Keratinocyte (primary cell): ENCODE data around the gene HAAO. TPM values are rescaled to one million over a fixed set of nuclear protein-coding genes. Genes with fewer than 3 reads are reported as not detected.

Source experiments
- DNase-seq: peaks from one replicate; pipeline ENCODE4 v3.0.0-alpha.2; 2011; ENCODE audit warnings: low read depth, missing footprints, low spot score
- FAIRE-seq: peaks from 2 replicates; lab custom pipeline; 2011; peaks lifted over from hg19 to GRCh38; lab: Jason Lieb, UNC
- H2AFZ ChIP-seq: 2 replicates; pipeline ENCODE4 v1.6.0; 2012; ENCODE audit warnings: low read length, control low read depth, inconsistent platforms; ENCODE audit not compliant: control insufficient read depth
- H3K27ac ChIP-seq: 2 replicates; pipeline ENCODE4 v1.5.1; 2011; ENCODE audit warnings: low read length; ENCODE audit not compliant: control insufficient read depth, insufficient read depth
- H3K27me3 ChIP-seq: 3 replicates; pipeline ENCODE4 v1.6.0; 2011; ENCODE audit warnings: low read length; ENCODE audit not compliant: control insufficient read depth, insufficient read depth; ENCODE audit errors: extremely low read depth
- H3K36me3 ChIP-seq, 2 experiments: 2 replicates in 1 of 2; 3 replicates in 1 of 2; pipeline ENCODE4 v1.5.1; 2011; ENCODE audit warnings: low read length in 2 of 2, mild to moderate bottlenecking in 1 of 2; ENCODE audit not compliant: control insufficient read depth in 2 of 2, insufficient read depth in 2 of 2; ENCODE audit errors: extremely low read depth in 1 of 2
- H3K4me1 ChIP-seq: 3 replicates; pipeline ENCODE4 v1.5.1; 2011; ENCODE audit warnings: low read length; ENCODE audit not compliant: control insufficient read depth, insufficient read depth; ENCODE audit errors: extremely low read depth
- H3K4me2 ChIP-seq: 3 replicates; pipeline ENCODE4 v1.6.0; 2011; ENCODE audit warnings: low read depth, low read length; ENCODE audit not compliant: control insufficient read depth, insufficient read depth; ENCODE audit errors: extremely low read depth
- H3K4me3 ChIP-seq, 3 experiments: fragments of 200-600 bp in 1 of 3; sonication (generic) in 1 of 3; 2 replicates in 2 of 3; 3 replicates in 1 of 3; pipeline ENCODE4 v1.5.1; 2011 to 2016; ENCODE audit warnings: low read length in 3 of 3, mild to moderate bottlenecking in 3 of 3, control low read depth in 2 of 3, inconsistent platforms in 1 of 3, low read depth in 1 of 3, mixed read lengths in 1 of 3, mixed run types in 1 of 3, moderate library complexity in 1 of 3; ENCODE audit not compliant: control insufficient read depth in 2 of 3, insufficient read depth in 2 of 3; ENCODE audit errors: extremely low read depth in 1 of 3
- H3K79me2 ChIP-seq: 2 replicates; pipeline ENCODE4 v1.6.0; 2012; ENCODE audit warnings: low read length; ENCODE audit not compliant: control insufficient read depth, insufficient read depth
- H3K9ac ChIP-seq: 3 replicates; pipeline ENCODE4 v1.6.0; 2011; ENCODE audit warnings: low read length; ENCODE audit not compliant: control insufficient read depth, insufficient read depth; ENCODE audit errors: extremely low read depth
- H3K9me1 ChIP-seq: 3 replicates; pipeline ENCODE4 v1.6.0; 2011; ENCODE audit warnings: low read length; ENCODE audit not compliant: control insufficient read depth, insufficient read depth; ENCODE audit errors: extremely low read depth
- H3K9me3 ChIP-seq: 2 replicates; pipeline ENCODE4 v1.5.1; 2012; ENCODE audit warnings: low read depth, low read length; ENCODE audit not compliant: control insufficient read depth
- H4K20me1 ChIP-seq: 3 replicates; pipeline ENCODE4 v1.6.0; 2011; ENCODE audit warnings: low read length; ENCODE audit not compliant: control insufficient read depth, insufficient read depth; ENCODE audit errors: extremely low read depth
- CTCF ChIP-seq, 3 experiments: IDR thresholded peaks in 1 of 3; conservative IDR thresholded peaks in 1 of 3; optimal IDR thresholded peaks in 1 of 3; 2 replicates in 2 of 3; 3 replicates in 1 of 3; pipeline versions ENCODE3 to v1.5.1; 2011; ENCODE audit warnings: low read length in 3 of 3, mild to moderate bottlenecking in 3 of 3, moderate library complexity in 2 of 3, control low read depth in 1 of 3, inconsistent platforms in 1 of 3; ENCODE audit not compliant: insufficient read depth in 2 of 3; ENCODE audit errors: extremely low read depth in 1 of 3
- EZH2 ChIP-seq: IDR thresholded peaks from one replicate; pipeline ENCODE4 v1.6.1; 2012; ENCODE audit warnings: inconsistent platforms, mild to moderate bottlenecking, low read length, moderate library complexity
- dilution Hi-C: fragments of 300-500 bp; cut with MboI; formaldehyde crosslinking; loops from one replicate; pipeline ENCODE4 v1.7.0; 2020; ENCODE audit warnings: low sequenced_read_pairs; ENCODE audit not compliant: extremely low pct_ligation_motif_present
- polyA plus RNA-seq, 5 experiments: library from polyadenylated mRNA; depleted of rRNA in 3 of 5; stranded (reverse) in 3 of 5; stranded (forward) in 1 of 5; unstranded in 1 of 5; fragments of >200 nt; gene quantifications; 1 replicate in 1 of 5; 2 replicates in 3 of 5; 3 replicates in 1 of 5; pipeline versions ENCODE4 v1.2.1 to v1.2.3, GENCODE V29; 2011 to 2012; ENCODE audit warnings: missing spikeins in 2 of 5, low read depth in 1 of 5, low replicate concordance in 1 of 5

The HAAO gene
- polyA plus RNA-seq, 1 donor (not counting 4 experiments of a cell fraction or from before 2014, with no cell fraction given), result 0.08 TPM

- dilution Hi-C loops, result no loop called here
- FAIRE-seq, result no peak
Measured at GRCh38 chr2:42747422-42747821, 45.0 kb downstream of the HAAO start.

GRCh38 chr2:42744545-42745082 lies 47.8 kb downstream of the HAAO start:
- no peaks in the 10 kb centered on the region for H3K27me3 ChIP-seq
- H3K4me1 ChIP-seq, result no peaks in the 10 kb centered on the region
- no peak for TF ChIP-seq CTCF (optimal IDR thresholded peaks at IDR 0.05 in 1 of 3, IDR thresholded peaks at IDR 0.05 in 1 of 3, conservative IDR thresholded peaks at IDR 0.05 in 1 of 3; ENCODE audit: extremely low read depth in 1 of 3, insufficient read depth in 2 of 3, low read length in 3 of 3)
- TF ChIP-seq EZH2, result no peak
- H3K9ac ChIP-seq, result no peak overlapping the region
- dilution Hi-C loops, result no loop called here
- H3K36me3 ChIP-seq, result no peaks in the 10 kb centered on the region
- H3K79me2 ChIP-seq, result no peaks in the 10 kb centered on the region
- H4K20me1 ChIP-seq, result no peaks in the 10 kb centered on the region
- H3K9me3 ChIP-seq, result no peaks in the 10 kb centered on the region
- FAIRE-seq, result no peak
- DNase-seq, result no peak
- no peak overlapping the region for H2AFZ ChIP-seq
- H3K9me1 ChIP-seq, result no peaks in the 10 kb centered on the region
- no peak overlapping the region for H3K4me2 ChIP-seq
- no peak overlapping the region for H3K27ac ChIP-seq
- H3K4me3 ChIP-seq, result no peak overlapping the region

More at GRCh38 chr2:42747422-42747821, 45.0 kb downstream of the HAAO start:
- no peak overlapping the region for H2AFZ ChIP-seq
- H3K36me3 ChIP-seq, result no peaks in the 10 kb centered on the region
- no peaks in the 10 kb centered on the region for H3K27me3 ChIP-seq
- no peaks in the 10 kb centered on the region for H3K9me1 ChIP-seq
- no peak overlapping the region for H3K4me2 ChIP-seq
- no peaks in the 10 kb centered on the region for H3K9me3 ChIP-seq
- DNase-seq, result no peak
- H3K9ac ChIP-seq, result no peak overlapping the region
- H3K27ac ChIP-seq, result no peak overlapping the region
- no peaks in the 10 kb centered on the region for H4K20me1 ChIP-seq
- no peak for TF ChIP-seq CTCF (optimal IDR thresholded peaks at IDR 0.05 in 1 of 3, IDR thresholded peaks at IDR 0.05 in 1 of 3, conservative IDR thresholded peaks at IDR 0.05 in 1 of 3; ENCODE audit: extremely low read depth in 1 of 3, insufficient read depth in 2 of 3, low read length in 3 of 3)
- no peak for TF ChIP-seq EZH2
- no peaks in the 10 kb centered on the region for H3K4me1 ChIP-seq
- H3K79me2 ChIP-seq, result no peaks in the 10 kb centered on the region
- H3K4me3 ChIP-seq, result no peak overlapping the region
